CD4-positive, alpha-beta T cell treated with Interferon alpha-2 for 1 hour (primary cell): ENCODE data around the gene TOGARAM1.

Source experiments
- DNase-seq, 2 donors: peaks; one replicate each; pipeline ENCODE4 v3.0.0-alpha.2; 2020 to 2022

Gene TOGARAM1, protein sequence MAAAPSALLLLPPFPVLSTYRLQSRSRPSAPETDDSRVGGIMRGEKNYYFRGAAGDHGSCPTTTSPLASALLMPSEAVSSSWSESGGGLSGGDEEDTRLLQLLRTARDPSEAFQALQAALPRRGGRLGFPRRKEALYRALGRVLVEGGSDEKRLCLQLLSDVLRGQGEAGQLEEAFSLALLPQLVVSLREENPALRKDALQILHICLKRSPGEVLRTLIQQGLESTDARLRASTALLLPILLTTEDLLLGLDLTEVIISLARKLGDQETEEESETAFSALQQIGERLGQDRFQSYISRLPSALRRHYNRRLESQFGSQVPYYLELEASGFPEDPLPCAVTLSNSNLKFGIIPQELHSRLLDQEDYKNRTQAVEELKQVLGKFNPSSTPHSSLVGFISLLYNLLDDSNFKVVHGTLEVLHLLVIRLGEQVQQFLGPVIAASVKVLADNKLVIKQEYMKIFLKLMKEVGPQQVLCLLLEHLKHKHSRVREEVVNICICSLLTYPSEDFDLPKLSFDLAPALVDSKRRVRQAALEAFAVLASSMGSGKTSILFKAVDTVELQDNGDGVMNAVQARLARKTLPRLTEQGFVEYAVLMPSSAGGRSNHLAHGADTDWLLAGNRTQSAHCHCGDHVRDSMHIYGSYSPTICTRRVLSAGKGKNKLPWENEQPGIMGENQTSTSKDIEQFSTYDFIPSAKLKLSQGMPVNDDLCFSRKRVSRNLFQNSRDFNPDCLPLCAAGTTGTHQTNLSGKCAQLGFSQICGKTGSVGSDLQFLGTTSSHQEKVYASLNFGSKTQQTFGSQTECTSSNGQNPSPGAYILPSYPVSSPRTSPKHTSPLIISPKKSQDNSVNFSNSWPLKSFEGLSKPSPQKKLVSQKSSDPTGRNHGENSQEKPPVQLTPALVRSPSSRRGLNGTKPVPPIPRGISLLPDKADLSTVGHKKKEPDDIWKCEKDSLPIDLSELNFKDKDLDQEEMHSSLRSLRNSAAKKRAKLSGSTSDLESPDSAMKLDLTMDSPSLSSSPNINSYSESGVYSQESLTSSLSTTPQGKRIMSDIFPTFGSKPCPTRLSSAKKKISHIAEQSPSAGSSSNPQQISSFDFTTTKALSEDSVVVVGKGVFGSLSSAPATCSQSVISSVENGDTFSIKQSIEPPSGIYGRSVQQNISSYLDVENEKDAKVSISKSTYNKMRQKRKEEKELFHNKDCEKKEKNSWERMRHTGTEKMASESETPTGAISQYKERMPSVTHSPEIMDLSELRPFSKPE (N-terminal part only)

DNA sequence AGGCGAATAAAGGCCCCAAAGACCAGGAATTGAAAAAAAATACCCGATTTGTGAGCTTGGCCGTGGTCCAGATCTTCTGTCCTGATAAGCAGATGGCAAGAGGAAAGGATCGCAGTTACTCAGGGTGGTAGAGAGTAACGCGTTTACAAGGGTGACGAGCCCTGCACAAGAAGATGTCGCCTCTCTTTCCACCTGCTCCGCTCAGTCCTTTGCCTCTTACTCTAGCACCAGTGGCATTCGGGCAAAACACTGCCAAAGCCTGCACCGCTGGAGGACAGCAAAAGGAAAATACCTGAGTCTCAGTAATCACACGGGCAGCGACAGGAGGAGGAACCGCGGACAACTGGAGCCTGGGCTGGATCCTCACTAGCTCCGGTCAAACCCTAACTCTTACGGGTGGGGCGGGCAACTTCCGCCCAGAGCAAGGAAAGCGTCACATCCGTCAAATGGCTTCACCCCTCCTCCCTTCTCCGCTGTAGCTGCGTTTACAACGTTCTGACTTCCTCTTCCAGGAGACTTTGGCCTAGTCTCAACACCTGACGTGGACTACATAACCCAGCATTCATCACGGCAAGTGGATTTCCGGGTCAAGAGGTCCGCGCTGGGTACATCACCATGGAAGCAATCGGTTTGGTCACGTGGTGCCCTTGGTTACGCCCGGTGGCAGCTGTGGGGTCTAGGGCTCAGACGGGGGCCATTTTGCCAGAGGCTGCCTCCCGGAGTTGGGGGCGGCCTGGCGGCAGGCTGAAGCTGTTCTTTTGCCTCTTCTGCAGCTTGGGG lies at the start of gene TOGARAM1, which contains the start of gene KLHL28:
TOGARAM1 (plus strand) TSS at position 637 of the 780 bp plus-strand sequence. CDS start 232 bp downstream, outside the sequence.
KLHL28 (minus strand) TSS at position 394 of the 780 bp plus-strand sequence. CDS start 16,019 bp downstream, outside the sequence.
- peak; percentile 98 to 99 for DNase-seq

GRCh38 chr14:44914849-44915248 lies 47.1 kb upstream of the TOGARAM1 start:
- DNase-seq, result no peak

GRCh38 chr14:44928793-44929192 lies 33.2 kb upstream of the TOGARAM1 start:
- peak in 1 of 2 donors; percentile 38 for DNase-seq

GRCh38 chr14:44935155-44935554 lies 26.8 kb upstream of the TOGARAM1 start:
- DNase-seq, result no peak

GRCh38 chr14:44937547-44937946 lies 24.4 kb upstream of the TOGARAM1 start:
- DNase-seq, result no peak

DNA sequence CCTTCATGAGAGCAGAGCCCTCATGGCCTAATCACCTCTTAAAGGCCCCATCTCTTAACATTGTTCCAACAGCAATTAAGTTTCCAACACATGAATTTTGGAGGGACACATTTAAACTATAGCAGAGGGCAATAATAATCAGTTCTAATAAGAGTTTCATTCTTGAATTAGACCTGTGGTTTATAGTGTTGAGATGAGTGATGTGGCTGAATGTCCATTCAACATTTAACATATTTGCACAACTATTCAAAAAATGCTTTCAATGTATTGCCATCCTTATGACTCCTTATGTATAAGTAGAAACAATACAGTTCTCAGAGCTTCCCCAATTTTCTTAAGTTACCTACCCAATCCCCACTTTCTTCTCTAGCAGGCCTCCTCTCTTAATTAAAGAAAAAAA lies 21.8 kb upstream of the TOGARAM1 start:
- DNase-seq, result no peak

- DNase-seq, result no peak
Measured at GRCh38 chr14:44940944-44941343, 21.0 kb upstream of the TOGARAM1 start.

DNA sequence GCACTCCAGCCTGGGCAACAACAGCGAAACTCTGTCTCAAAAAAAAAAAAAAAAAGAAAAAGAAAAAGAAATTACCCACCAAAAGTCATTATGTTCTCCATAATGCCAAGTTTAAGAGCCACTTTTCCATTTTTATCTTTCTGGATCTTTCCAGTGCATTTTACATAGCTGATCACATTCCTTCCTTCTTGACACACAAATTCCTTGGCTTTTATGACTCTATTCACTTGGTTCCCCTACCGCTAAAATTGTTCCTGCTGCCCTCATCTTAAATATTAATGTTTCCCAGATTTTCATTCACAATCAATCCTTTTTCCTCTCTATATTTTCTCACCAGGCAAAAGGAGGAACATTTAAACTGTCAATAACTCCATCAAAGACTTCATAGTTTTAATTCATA lies 20.4 kb upstream of the TOGARAM1 start:
- DNase-seq, result no peak

DNA sequence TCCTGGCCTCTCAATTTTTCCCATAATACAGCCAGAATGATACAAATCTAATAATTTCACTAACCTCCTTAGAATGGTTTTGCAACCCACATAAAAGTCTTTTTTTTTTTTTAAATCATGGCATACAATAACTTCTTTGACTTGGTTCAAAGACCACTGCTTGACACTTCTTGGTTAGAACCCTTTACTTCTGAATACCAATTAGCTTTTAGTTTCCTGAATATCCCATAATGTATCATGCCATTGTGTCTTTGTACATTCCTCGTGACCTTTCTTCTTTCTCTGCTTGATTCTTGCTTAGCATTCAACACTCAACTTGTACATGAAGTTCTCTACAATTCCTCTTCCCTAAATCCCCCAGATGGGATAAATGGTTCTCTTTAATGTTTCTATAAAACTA lies 19.6 kb upstream of the TOGARAM1 start:
- no peak for DNase-seq

GRCh38 chr14:44944107-44944506 lies 17.9 kb upstream of the TOGARAM1 start:
- no peak for DNase-seq

GRCh38 chr14:44945264-44945663 lies 16.7 kb upstream of the TOGARAM1 start:
- DNase-seq, result no peak

- no peak for DNase-seq
Measured at GRCh38 chr14:44951051-44951450, 10.9 kb upstream of the TOGARAM1 start.

DNA sequence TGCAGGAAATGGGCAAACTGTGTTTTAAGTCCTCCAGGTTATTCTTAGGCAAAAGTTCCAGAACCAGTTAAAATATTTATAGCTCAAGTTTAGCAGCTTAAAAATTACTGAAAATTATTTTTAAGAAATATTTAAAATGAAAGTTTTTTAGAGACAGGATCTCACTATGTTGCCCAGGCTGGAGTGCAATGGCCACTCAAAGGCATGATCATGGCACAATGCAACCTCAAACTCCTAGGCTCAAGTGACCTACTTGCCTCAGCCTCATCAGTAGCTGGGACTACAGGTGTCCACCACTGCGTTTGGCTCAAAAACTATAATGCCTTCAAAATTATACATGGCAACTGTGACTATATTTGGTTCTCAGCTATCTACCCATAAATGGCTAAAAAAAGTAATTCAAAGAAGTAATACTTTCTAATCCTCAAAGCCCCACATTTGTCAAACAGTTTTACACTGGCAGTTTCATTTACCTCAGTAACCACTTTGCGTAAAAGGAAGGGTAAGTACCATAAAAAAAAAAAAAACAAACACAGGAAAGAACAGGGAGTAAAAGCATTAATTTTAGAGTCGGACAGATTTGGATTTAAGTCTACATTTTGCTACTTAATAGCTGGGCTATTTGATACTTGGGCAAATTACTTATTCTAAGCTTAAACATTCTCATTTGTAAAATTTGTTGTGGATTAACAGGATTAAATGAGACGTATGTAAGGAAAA lies 9.4 kb upstream of the TOGARAM1 start:
- DNase-seq, result no peak

DNA sequence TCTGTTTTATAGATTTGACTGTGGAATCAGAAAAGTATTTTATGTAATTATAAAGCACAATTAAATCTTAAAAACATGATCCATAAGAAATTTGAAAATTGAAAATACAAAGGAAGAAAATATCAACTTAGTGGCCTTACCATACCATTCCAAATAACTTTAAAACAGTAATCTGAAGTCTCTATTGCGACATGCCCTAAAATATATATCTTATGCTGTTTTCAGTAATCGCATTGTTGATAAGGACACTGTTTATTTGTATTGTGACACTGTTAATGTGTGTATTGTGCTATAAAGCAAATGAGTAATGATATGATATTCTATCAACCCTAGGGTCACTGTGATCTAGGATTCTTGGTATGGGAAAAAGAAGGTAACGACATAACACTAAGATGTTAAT lies 7.2 kb upstream of the TOGARAM1 start:
- no peak for DNase-seq

- DNase-seq, result no peak
Measured at GRCh38 chr14:44955528-44955927, 6.5 kb upstream of the TOGARAM1 start.

DNA sequence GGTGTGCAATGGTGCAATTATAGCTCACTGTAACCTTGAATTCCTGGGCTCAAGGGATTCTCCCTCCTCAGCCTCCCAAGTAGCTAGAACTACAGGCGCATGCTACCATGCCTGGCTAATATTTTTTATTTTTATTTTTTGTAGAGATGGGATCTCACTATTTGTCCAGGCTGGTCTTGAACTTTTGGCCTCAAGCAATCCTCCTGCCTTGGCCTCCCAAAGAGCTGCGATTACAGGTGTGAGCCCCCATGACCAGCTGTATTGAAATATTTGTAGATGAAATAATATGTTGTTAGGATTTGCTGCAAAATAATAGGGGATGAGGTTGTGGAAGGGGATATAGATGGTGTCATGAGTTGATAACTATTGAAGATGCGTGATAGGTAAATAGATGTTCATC lies 5.1 kb upstream of the TOGARAM1 start:
- no peak for DNase-seq

GRCh38 chr14:44959538-44959937 lies 2.5 kb upstream of the TOGARAM1 start:
- no peak for DNase-seq

GRCh38 chr14:44960146-44960545 lies 1.8 kb upstream of the TOGARAM1 start:
- DNase-seq, result no peak

DNA sequence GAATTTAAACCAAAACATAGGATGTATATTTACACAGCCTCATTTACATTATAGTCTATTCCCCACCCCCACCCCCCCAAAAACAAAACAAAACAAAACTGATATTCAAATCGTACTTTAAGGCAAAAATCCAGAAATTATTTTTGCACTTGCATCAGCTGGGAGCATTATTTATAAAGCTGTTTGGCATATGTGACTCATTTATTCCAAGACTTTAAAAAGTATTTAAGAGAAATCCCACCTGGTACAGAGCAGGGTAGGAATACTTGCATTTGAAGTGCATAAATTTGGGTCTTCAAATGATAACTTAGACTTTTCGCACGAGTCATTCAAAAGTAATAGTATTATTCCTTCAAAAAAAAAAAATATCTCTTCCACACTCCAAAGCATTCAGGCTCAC lies 1.3 kb upstream of the TOGARAM1 start:
- no peak for DNase-seq

DNA sequence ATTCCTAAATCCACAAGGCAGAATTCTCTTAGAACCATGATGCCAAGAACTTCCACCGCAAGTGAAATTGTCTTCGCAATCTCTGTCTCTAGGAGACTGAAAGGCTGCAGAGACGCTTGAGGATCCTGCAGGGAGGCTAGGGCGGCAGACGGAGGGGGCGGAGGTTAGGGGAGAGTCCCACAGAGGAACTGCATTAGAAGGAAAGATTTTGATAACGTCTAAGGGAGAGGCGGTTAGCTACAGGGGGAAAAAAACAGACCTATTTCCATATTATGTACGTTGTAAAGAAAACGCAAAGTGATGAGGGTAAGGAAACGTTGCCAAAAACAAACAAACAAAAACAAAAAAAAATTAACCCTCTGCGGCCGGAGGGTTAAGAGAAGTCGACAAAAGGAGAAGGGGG lies 838 bp upstream of the TOGARAM1 start:
- peak; percentile 35 to 59 for DNase-seq

GRCh38 chr14:44962334-44963043 lies 499 bp downstream of the TOGARAM1 start:
- no peak for DNase-seq
